Stimulated activated CD4-positive, alpha-beta T cell treated with anti-CD3 and anti-CD28 coated beads, Interleukin-2, amount 100 ng/mL, for 4 hours (primary cell): ENCODE results near the gene FRYL.
A peak's percentile ranks its signal among the peaks of the same experiment; 100 is the strongest.
"Not testable (repeated sequence)": the region's sequence is repeated elsewhere in the genome, so short reads cannot be mapped to it uniquely, and the experiment has no call there.

Experiments used
- DNase-seq: peaks from one replicate; pipeline ENCODE4 v3.0.0-alpha.2; 2020; ENCODE audit warnings: low read depth

The FRYL gene

DNA sequence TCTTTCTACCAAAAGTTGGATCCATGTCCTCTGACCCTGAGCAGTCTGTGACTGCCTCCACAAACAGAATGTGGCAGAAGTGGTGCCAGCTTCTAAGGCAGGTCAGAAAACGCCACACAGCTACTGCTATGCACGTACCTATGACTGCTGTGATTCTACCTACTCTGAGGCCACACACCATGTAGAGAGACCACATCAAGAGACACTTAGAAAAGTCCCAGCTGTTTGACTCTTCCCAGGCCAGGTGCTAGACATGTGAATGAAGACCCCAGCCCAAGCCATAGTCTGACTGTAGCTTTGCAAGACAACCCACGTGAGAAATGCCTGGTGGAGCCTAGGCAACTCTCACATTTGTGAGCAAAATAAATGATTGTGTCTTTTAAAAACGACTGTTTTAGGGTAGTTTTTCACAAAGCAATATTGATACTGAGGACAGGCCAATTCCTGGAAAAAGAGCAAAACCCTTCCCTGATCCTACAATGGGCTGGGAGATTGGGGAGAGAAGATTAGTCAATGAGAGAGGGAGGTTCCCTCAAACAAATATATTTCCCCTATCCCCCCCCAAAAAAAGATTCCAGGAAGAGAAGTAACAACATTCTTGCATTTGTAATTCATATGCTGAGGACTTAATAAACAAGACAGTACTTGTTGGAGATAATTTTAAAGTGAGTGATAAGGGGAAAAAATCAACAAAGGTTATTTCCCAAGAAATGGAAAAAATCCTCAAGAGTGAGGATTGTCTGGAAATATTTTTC lies 33.3 kb downstream of the FRYL start:
- no peak for DNase-seq

GRCh38 chr4:48745223-48745622 lies 34.9 kb downstream of the FRYL start:
- not testable (repeated sequence) for DNase-seq

DNA sequence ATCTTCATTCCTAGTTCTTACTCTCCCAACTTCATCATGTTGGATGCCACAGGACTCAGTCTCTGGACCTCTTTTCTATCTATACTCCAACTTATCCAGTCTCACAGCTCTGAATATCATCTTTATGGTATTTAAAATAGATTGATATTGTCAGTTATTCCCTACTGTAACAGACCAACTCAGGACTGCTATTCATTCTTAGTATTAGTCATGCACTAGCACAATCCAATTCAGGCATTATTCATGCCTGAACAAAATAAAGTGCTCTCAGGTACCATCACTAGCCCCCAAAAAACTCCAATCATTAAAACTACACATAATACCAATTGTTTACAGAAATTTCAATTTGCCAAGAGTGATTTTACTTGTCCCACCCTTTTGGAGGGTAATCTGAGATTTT lies 37.7 kb downstream of the FRYL start:
- no peak for DNase-seq

GRCh38 chr4:48739560-48740019 lies 40.5 kb downstream of the FRYL start:
- no peak for DNase-seq

- no peak for DNase-seq
Observed at GRCh38 chr4:48738856-48739255, 41.2 kb downstream of the FRYL start.

- DNase-seq: peak; percentile 62
Observed at GRCh38 chr4:48728906-48729496, 51.1 kb downstream of the FRYL start.

DNA sequence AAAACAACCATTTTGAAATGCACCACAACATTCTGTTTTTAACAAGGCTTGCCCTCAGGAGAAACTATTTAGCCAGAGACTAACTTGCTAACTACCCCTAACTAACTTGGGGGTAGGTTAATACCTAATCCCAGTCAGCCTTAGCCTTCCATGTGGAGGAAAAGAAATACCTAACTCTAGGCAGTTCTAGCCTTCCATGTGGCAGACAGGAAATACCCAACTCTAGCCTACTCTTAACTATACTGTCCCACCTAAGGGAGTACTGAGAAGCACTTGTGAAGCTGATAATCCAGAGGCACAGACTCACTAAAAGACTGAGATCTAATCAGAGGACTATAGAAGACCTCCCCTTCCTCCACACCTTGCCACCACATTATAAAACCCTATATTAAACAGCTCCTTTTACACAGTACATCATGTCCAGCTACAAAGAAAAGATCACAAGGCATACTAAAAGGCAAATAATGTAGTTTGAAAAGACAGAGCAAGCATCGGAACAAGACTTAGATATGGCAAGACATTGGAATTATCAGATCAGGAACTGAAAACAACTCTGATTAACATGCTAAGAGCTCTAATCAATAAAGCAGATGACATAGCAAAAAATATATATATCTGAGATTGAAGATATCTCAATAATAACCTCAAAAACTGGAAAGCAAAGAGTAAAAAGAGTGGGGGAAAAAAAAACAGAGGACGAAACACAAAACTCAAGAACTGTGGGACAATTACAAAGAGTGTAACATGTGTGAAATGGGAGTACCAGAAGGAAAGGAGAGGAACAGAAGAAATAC lies 52.2 kb downstream of the FRYL start:
- no peak for DNase-seq

GRCh38 chr4:48725414-48725813 lies 54.7 kb downstream of the FRYL start:
- no peak for DNase-seq

DNA sequence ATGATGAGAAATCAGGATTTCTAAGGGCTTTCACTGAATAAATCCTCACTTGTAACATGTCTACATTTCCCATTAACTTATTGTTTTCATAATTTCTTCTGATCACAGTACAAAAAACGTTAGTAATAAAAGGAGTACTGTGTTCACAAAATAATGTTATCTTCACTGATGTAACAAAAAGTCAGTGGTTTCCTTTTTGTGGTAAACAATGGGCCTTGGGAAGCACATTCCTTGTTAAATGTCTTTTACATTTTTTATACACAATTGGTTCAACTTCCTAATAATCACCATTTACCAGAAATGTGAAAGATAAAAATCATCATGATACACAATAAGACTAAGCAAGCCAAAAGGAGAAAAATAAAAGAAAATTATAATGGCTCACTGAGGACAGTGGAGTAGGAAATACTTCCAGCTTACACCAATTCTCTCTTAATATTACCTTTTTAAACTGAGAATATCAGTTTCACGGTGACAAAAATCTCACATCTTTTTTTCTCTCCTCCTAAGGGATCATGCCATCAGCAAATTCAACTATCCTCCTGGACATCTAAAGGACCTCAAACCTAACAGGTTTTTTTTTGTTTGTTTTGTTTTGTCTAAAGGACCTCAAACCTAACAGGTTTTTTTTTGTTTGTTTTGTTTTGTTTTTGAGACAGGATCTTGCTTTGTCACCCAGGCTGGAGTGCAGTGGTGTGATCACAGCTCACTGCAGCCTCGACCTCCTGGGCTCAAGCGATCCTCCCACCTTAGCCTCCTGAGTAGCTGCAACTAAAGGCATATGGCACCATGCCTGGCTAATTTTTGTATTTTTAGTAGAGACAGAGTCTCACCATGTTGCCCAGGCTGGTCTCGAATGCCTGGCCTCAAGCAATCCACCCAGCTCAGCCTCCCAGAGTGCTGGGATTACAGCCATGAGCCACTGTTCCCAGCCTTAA lies 57.3 kb downstream of the FRYL start:
- DNase-seq: no peak

DNA sequence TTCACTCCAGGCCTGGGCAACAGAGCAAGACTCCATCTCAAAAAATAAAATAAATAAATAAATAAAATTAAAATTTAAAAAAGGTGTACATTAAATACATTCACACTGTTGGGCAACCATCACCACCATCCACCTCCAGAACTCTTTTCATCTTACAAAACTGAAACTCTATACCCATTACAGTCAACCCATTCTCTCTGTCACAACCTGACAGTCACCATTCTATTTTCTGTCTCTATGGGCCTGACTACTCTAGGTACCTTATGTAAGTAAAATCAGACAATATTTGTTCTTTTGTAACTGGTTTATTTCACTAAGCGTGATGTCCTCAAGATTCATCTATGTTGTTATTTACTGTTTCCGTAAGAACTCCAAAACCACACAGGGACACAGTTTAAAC lies 59.6 kb downstream of the FRYL start:
- no peak for DNase-seq

DNA sequence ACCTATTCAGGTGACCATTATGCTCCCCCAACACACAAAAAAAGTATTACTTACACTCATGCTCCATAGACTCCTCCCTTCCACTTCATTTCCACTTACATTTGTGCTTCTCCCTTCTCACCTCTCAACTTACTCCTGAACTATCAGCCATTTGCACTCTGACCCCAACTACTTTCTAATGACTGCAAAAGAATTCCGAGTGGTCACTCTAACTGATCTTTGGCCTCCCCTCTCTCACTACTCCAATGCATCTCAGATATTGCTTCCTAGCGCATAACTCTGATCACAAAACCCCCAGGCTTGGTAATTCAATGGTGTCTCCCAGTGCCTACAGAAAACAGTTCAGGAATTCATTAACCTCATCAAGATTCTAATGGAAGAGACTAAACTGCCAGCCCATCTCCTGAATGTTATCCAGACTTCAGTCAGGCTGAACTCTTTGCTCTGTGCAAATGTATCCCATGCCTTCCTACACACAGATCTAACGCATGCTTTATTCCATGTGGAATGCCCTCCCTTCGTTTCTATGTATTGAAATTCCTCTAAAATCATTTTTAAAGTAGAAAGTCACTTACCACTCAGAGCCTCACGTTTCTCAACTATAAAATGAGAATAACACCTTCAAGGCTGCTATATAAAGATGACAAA lies 61.1 kb downstream of the FRYL start:
- DNase-seq: no peak

DNA sequence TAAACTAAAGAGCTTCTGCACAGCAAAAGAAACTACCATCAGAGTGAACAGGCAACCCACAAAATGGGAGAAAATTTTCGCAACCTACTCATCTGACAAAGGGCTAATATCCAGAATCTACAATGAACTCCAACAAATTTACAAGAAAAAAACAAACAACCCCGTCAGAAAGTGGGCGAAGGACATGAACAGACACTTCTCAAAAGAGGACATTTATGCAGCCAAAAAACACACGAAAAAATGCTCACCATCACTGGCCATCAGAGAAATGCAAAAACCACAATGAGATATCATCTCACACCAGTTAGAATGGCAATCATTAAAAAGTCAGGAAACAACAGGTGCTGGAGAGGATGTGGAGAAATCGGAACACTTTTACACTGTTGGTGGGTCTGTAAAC lies 63.8 kb downstream of the FRYL start:
- DNase-seq: not testable (repeated sequence)

DNA sequence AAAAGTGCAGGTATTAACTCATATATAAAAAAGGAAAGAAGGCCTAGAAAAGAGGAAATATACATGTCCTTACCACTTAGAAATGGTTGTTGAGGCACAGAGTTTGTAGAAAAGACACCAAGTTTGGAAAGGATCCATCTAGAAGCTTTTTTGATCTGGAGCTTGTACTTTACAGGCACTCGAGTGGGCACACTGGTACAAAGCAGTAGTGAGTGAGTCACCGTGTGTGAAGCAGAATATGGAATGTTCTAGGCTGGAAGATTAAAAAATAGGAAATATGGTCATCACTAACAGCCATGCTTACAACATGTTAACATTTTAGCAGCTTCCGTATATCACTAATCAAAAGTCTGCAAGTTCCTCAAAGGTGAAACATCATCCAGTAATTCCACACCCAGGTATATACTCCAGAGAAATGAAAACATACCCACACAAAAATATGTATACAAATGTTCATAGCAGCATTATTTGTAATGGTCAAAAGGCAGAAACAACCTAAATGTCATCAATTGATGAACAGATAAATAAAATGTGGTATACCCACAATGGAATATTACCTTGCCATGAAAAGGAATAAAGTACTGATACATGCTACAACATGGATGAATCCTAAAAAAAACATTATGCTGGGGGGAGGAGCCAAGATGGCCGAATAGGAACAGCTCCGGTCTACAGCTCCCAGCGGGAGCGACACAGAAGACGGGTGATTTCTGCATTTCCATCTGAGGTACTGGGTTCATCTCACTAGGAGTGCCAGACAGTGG lies 69.5 kb downstream of the FRYL start:
- no peak for DNase-seq

GRCh38 chr4:48709901-48710300 lies 70.2 kb downstream of the FRYL start:
- DNase-seq: no peak

GRCh38 chr4:48708610-48709009 lies 71.5 kb downstream of the FRYL start:
- no peak for DNase-seq

DNA sequence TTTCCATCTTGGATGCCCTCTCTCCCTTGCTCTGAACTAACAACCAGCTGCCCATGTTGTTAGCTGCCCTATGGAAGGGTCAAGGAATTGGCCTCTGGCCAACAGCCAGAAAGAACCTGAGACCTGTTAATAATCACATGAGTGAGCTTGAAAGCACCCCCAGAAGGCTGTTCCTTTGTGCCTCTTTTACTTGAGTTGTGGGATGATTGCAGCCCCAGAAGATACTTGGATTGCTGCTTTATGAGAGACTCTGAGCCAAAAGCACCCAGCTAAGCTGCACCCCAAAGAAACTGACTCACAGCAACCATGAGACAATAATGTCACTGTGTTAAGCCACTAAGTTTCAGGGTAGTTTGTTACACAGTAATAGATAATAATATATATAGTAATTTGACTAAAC lies 73.3 kb downstream of the FRYL start:
- no peak for DNase-seq

DNA sequence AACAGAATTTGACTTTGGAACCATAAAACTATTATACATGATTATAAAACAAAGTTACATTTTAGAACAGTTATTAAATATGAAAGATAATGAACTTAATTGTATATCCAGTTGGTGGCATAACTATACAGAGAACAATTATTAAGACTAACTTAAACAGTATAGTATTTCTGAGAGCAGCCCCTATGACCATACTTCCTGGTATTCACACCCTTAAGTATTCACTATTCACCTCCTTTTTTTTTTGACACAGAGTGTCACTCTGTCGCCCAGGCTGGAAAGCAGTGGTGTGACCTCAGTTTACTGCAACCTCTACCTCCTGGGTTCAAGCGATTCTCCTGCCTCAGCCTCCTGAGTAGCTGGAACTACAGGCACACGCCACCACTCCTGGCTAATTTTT lies 74.5 kb downstream of the FRYL start:
- no peak for DNase-seq

- no peak for DNase-seq
Observed at GRCh38 chr4:48704091-48704802, 75.8 kb downstream of the FRYL start.

DNA sequence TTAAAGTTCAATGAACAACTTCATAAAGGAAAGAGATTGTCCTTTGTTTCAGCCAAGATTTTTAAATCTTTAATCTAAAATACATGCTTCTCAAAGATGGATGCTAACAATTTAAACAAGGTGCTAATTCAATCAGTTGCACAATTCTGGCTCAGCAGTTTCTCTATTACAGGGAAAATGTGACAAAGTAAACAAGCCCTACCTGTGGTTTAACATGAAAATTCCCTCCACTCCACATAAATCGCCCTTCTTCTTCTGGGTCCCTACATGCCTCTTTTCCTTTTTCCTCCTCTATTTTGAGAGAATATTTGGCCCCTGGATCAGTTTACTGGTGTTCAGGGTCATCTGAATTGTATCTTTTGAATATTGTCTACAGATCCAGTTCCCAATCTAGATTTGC lies 80.6 kb downstream of the FRYL start:
- DNase-seq: no peak
